ENCODE measurements around the gene GPC5.

Gene GPC5

DNA sequence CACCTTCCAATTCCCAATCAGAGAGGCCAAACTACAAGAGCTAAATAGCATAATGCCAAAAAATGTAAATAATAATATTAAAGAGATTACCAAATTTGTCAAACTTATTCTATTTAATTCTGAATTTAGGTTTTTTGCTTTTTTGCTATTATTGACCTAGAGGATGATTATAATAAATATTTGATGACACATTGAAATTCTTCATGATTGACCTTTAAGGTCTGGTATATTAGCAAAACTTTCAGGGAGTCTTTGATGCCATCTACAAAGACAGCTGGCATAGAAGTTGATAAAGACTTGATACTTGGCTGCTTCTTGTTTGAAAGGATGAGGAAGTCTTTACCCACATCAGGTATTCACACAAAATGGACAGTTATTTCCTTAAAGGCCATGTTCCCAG lies 1168.3 kb downstream of the GPC5 start:
- DNase-seq (ENCODE audit: low spot score) = no peak

DNA sequence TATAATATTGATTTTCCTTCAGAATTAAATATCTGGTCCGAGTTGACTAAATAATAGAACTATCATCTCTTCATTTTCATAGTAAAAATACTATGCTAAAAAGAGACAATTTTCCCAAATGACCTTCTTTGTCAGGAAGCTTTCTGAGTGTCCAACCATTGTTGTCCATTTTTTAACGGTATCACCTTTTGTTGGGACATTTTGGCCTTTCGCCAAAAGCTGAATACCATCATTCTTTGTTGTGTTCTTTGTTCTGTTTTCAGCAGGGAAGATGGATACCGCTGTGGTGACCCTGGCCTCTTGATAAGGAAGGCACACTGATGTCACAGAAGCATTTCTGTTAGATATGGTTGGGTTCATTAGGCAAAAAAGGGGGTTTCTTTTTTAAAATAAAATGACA lies 1173.8 kb downstream of the GPC5 start:
- no peak for DNase-seq (ENCODE audit: low spot score)

DNA sequence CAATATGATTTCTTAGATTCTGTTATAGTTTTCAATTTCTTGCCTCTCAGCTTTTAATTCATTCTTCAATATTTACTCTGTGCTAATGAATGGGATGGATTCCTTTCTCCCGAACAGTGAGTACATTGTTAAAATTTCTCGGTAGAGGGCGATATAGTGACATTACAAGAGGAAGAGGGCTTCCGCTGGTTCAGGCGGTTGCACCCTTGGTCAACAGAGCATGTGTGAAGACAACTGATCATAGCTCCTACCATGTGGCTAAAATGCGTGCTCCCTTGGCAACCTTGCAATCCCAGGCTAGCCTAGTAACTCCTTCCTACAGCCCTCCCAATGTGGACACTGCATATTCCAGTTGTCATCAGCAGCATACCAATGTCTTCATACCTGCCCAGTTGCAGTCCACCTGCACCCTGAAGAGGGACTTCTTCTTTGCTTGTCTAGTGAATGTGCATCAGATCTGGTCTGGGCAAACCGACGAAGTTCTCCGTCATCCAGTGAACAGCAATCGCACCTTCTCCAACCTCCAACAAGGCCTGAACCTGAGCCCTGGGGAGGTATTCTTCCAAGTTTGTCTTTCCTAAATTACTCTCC lies 1175.1 kb downstream of the GPC5 start:
- DNase-seq (ENCODE audit: low spot score) = no peak

GRCh38 chr13:92574499-92574898 lies 1176.1 kb downstream of the GPC5 start:
- no peak for DNase-seq (ENCODE audit: low spot score)

GRCh38 chr13:92575777-92576176 lies 1177.4 kb downstream of the GPC5 start:
- DNase-seq (ENCODE audit: low spot score) = no peak

- DNase-seq (ENCODE audit: low spot score) = no peak
Measured at GRCh38 chr13:92578358-92578757, 1179.9 kb downstream of the GPC5 start.

DNA sequence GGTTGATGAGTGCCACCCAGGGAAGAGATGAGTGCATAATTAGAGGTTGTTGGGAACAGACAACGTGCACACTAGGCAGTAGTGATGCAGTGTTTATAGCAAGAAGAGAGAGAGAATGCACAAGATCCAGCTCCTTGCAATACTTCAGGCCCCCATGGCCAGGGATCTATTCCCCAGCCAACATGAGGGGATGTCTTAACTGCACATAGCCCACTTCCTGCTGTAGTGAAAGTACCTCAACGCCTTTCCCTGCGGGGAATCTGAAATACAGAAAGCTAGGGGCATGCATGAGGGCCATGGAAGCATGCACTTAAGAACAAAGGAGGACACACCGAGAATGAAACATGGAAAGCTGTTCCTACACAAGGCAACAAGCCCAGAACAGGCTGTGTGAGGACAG lies 1191.5 kb downstream of the GPC5 start:
- no peak for DNase-seq (ENCODE audit: low spot score)

DNA sequence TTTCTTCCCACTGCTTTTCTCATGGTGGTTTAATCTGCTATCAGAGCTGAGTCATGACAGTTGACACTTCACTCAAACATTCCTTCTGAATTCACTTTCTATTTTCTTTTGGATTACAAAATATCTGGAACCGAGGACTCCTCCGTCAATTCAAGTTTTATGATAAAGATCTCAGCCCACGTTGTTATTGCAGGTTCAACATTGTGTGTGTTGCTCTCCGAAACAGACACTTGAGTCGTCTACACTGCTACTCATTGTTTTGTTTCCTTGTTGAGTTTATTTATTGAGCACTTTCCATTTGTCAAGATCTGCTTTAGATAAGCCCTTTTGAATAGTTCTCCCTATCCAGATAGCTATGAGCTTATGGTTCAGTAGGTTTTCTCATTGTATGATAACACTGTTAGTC lies 1192.1 kb downstream of the GPC5 start:
- DNase-seq (ENCODE audit: low spot score) = no peak

- no peak for DNase-seq (ENCODE audit: low spot score)
Measured at GRCh38 chr13:92591117-92591516, 1192.7 kb downstream of the GPC5 start.

DNA sequence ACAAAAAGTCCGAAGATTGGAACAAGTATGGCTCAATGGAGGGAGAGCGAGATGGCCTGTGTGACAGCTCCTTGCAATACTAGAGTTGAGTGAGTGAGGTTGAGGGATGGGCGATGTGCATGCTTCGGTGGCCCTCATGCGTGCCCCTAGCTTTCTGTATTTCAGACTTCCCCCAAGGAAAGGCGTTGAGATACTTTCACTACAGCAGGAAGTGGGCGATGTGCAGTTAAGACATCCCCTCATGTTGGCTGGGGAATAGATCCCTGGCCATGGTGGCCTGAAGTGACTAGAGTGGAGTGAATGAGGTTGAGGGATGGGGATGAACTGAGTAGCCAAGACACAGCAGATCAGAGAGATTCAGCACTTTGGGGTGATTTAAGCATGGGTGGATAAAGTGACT lies 1194.3 kb downstream of the GPC5 start:
- no peak for DNase-seq (ENCODE audit: low spot score)

GRCh38 chr13:92602560-92602959 lies 1204.1 kb downstream of the GPC5 start:
- no peak for DNase-seq (ENCODE audit: low spot score)

GRCh38 chr13:92609376-92609775 lies 1211.0 kb downstream of the GPC5 start:
- DNase-seq (ENCODE audit: low spot score) = no peak

- DNase-seq (ENCODE audit: low spot score) = no peak
Measured at GRCh38 chr13:92612892-92613291, 1214.5 kb downstream of the GPC5 start.

GRCh38 chr13:92613921-92614320 lies 1215.5 kb downstream of the GPC5 start:
- no peak for DNase-seq (ENCODE audit: low spot score)

DNA sequence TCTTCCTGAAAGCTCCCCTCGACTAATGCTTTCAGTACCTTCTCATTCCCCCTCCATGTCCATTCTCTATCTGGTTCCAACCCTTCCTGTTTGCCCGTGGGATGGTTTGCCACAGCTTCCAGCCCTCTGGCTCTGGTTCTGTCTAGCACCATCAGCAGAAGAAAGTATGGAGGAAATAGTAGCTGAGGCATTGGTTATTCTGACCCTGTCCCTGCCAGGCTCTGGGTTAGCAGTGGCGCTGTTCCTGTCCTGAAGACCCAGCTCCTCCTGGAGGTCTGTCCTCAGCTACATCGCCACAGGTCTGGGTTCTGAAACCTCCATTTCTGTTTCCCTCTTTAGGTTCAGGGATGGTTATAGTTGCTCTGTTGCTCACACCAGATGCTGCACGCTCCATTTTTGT lies 1223.6 kb downstream of the GPC5 start:
- no peak for DNase-seq (ENCODE audit: low spot score)

GRCh38 chr13:92622905-92623304 lies 1224.5 kb downstream of the GPC5 start:
- DNase-seq (ENCODE audit: low spot score) = no peak

- DNase-seq (ENCODE audit: low spot score) = no peak
Measured at GRCh38 chr13:92626274-92626673, 1227.9 kb downstream of the GPC5 start.

DNA sequence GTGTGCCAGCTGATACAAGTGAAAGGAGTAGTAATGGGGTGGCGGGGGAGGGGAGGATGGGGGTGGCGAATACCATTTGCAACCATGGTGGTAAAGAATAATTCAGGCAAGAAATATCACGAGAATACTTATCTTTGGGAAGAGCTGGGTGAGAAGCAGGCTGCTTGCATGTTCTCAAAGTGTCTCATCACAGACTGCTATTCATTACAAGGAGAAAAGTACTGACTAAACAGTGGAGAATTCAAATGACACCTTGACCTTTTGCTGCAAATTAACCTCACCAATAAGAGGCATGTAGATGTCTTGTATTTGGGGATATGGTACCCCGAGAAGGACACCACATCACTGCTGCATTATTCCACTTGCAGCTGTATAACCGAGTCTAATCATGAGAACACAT lies 1242.5 kb downstream of the GPC5 start:
- no peak for DNase-seq (ENCODE audit: low spot score)

- no peak for DNase-seq (ENCODE audit: low spot score)
Measured at GRCh38 chr13:92649140-92649813, 1250.9 kb downstream of the GPC5 start.

- no peak for DNase-seq (ENCODE audit: low spot score)
Measured at GRCh38 chr13:92656103-92656502, 1257.7 kb downstream of the GPC5 start.

- DNase-seq (ENCODE audit: low spot score) = no peak
Measured at GRCh38 chr13:92656648-92657047, 1258.2 kb downstream of the GPC5 start.

DNA sequence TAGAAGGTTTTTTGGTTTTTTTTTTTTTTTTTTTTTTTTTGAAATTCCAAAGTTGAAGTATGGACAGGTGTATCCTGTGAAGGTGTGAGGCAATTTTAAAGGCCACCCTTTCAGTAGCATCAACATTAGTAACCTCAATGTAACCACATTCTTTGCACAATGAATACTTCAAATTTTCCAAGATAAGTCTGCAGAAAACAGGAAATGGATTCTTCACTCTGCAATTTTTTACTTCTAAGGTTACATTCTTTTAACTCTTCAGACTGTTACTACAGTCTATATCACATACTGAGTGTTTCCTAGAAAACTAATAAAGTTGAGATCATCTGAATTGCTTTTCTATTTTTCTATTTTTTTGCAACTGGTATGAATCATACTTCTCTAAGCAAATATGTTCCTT lies 1259.1 kb downstream of the GPC5 start:
- no peak for DNase-seq (ENCODE audit: low spot score)

- DNase-seq (ENCODE audit: low spot score) = no peak
Measured at GRCh38 chr13:92658293-92658692, 1259.9 kb downstream of the GPC5 start.

DNA sequence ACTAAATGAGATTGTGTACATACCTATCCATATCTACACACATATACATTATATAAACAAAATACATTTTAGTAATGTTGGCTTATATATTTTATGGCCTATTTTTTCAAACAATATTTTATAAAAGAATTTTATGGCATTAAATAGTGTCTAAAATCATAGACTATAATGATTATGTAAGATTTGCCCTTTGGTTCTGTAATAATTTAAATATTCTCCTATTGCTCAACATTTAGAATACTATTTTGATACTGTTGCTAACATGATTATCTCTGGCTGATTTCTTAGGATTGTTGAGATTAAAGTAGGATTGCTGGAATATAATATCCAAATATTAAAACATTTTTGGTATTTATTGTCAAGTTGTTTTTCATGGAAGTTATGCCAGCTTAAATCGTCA lies 1263.0 kb downstream of the GPC5 start:
- no peak for DNase-seq (ENCODE audit: low spot score)

All from putamen (tissue), 1 donor.